Panc1 (cell line): ENCODE results near the gene SLC12A8. TPM values are rescaled to one million over a fixed set of nuclear protein-coding genes. Genes with fewer than 3 reads are reported as not detected.

ENCODE experiments used
- ATAC-seq: fragments of 200-7000 bp; cut with Tn5 transposase; 2 replicates; pipeline ENCODE4 v1.9.1; 2020; ENCODE audit warnings: mild to moderate bottlenecking, moderate library complexity
- BruUV-seq: library from RNA; stranded (reverse); fragments of 400-500 nt; replicated peaks from 2 replicates; lab custom pipeline; 2021; lab: Mats Ljungman, UMichigan
- CTCF ChIA-PET: fragments of 300-600 bp; sonication (Branson Sonifier 250); formaldehyde crosslinking; loops from one replicate; lab custom pipeline; 2022; ENCODE audit warnings: antibody characterized with exemption; lab: Charles Lee
- POLR2A ChIA-PET: fragments of 300-600 bp; sonication (Branson Sonifier 250); formaldehyde crosslinking; loops from one replicate; lab custom pipeline; 2022; ENCODE audit warnings: antibody characterized with exemption; lab: Charles Lee
- DNase-seq: peaks from one replicate; pipeline ENCODE4 v3.0.0-alpha.2; 2010; ENCODE audit warnings: low read depth, low spot score
- H3K27ac ChIP-seq: 2 replicates; pipeline ENCODE4 v1.5.1; 2011; ENCODE audit warnings: mild to moderate bottlenecking, low read length, inconsistent platforms
- H3K27me3 ChIP-seq: fragments of 200-500 bp; sonication (Bioruptor generic); 2 replicates; pipeline ENCODE4 v1.6.0; 2014; ENCODE audit warnings: low read length, inconsistent platforms; ENCODE audit not compliant: control insufficient read depth, insufficient read depth
- H3K36me3 ChIP-seq: fragments of 200-500 bp; sonication (Bioruptor generic); 2 replicates; pipeline ENCODE4 v1.5.1; 2014; ENCODE audit warnings: inconsistent platforms, mild to moderate bottlenecking, low read length, moderate library complexity; ENCODE audit not compliant: control insufficient read depth, insufficient read depth
- H3K4me1 ChIP-seq: 2 replicates; pipeline ENCODE4 v1.5.1; 2011; ENCODE audit warnings: inconsistent platforms, mild to moderate bottlenecking, low read length, moderate library complexity; ENCODE audit not compliant: control insufficient read depth, insufficient read depth
- H3K4me3 ChIP-seq, 2 experiments: 2 replicates each; pipeline ENCODE4 v1.5.1; 2011 to 2012; ENCODE audit warnings: low read depth in 2 of 2, low read length in 2 of 2, mild to moderate bottlenecking in 2 of 2, inconsistent platforms in 1 of 2, moderate library complexity in 1 of 2
- H3K9me3 ChIP-seq: fragments of 200-500 bp; sonication (Bioruptor generic); 2 replicates; pipeline ENCODE4 v1.5.1; 2014; ENCODE audit warnings: low read depth, mild to moderate bottlenecking, inconsistent platforms, low read length, moderate library complexity; ENCODE audit not compliant: control insufficient read depth, insufficient read depth
- POLR2AphosphoS5 ChIP-seq: IDR thresholded peaks from 2 replicates; pipeline ENCODE4 v1.6.1; 2012; ENCODE audit warnings: mild to moderate bottlenecking, low read depth, low read length, moderate library complexity
- SIN3A ChIP-seq: IDR thresholded peaks from 2 replicates; pipeline ENCODE4 v1.6.1; 2012; ENCODE audit warnings: low read depth, mild to moderate bottlenecking, low read length, moderate library complexity, borderline replicate concordance; ENCODE audit not compliant: insufficient read depth
- TCF7L2 ChIP-seq: IDR thresholded peaks from 2 replicates; pipeline ENCODE4 v1.6.1; 2011; ENCODE audit warnings: mild to moderate bottlenecking, low read depth, low read length, inconsistent platforms
- in situ Hi-C: cut with HindIII; loops from 2 replicates; pipeline ENCODE4 v1.10.0; 2016; ENCODE audit warnings: low sequenced_read_pairs, low pct_unique_long_range_greater_than_20kb
- intact Hi-C: fragments of 100-400 bp; cut with micrococcal nuclease; formaldehyde crosslinking; loops from one replicate; pipeline ENCODE4 v1.10.0; 2022; ENCODE audit not compliant: unreplicated experiment
- total RNA-seq: library from RNA; stranded (reverse); gene quantifications from one replicate; pipeline ENCODE4 v1.2.1, GENCODE V29; 2021; ENCODE audit not compliant: unreplicated experiment
- TF ChIP-seq, protein P1 (sequence below): fragments of 450-650 bp; IDR thresholded peaks from 2 replicates; pipeline ENCODE4 v1.5.1; 2017; ENCODE audit warnings: mild to moderate bottlenecking
- TF ChIP-seq, protein P2 (sequence below), 2 experiments: IDR thresholded peaks; 2 replicates each; pipeline ENCODE4 v1.6.1; 2011 to 2012; ENCODE audit warnings: low read depth in 2 of 2, control low read depth in 1 of 2, low read length in 1 of 2, mild to moderate bottlenecking in 1 of 2, moderate library complexity in 1 of 2; ENCODE audit not compliant: insufficient read depth in 1 of 2

SLC12A8 gene
- total RNA-seq, 1 experiment from 2014 or later = 7.0 TPM

DNA sequence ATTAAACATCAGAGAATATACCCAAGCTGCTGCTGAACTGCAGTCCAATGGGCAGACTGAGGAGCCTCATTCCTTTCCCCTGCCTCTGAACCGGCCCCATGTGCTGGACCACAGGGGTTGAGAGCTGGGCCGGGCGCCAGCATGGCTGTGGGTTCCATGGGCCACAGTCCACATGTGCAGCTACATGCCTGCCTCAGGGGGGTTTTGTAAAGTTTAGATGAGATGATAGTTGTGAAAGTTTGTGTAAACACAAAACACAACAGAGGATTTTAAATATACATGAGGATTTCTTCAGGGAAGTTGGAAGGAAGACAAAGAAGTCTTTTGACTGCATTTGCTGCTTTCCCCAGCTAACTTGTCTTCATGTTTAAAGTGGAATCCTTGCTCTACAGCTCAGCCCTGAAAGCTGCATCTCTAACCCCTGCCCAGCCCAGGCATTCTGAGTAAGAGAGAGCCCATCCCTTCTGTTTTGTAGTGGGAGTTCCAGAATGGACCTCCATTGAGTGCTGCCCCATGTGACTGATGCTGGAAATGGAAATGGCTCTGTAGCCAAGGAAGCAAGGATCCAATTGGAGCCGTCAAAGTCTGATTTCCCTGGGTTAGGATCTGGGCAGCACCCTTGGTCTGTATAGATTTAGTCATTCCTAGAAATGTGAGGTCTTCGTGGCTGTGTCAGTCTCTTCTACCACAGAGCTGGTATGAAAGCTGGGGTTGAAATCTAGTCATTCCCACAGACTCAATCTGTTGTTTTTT is 17.5 kb downstream of the SLC12A8 start:
- no peak for DNase-seq
- H3K36me3 ChIP-seq = no peaks in the 10 kb centered on the region
- POLR2A ChIA-PET = no interaction called here
- TF ChIP-seq, protein P1, sequence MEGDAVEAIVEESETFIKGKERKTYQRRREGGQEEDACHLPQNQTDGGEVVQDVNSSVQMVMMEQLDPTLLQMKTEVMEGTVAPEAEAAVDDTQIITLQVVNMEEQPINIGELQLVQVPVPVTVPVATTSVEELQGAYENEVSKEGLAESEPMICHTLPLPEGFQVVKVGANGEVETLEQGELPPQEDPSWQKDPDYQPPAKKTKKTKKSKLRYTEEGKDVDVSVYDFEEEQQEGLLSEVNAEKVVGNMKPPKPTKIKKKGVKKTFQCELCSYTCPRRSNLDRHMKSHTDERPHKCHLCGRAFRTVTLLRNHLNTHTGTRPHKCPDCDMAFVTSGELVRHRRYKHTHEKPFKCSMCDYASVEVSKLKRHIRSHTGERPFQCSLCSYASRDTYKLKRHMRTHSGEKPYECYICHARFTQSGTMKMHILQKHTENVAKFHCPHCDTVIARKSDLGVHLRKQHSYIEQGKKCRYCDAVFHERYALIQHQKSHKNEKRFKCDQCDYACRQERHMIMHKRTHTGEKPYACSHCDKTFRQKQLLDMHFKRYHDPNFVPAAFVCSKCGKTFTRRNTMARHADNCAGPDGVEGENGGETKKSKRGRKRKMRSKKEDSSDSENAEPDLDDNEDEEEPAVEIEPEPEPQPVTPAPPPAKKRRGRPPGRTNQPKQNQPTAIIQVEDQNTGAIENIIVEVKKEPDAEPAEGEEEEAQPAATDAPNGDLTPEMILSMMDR = no peak
- TF ChIP-seq POLR2AphosphoS5 (no peak), TCF7L2 (no peak), SIN3A (no peak)
- TF ChIP-seq, protein P2, sequence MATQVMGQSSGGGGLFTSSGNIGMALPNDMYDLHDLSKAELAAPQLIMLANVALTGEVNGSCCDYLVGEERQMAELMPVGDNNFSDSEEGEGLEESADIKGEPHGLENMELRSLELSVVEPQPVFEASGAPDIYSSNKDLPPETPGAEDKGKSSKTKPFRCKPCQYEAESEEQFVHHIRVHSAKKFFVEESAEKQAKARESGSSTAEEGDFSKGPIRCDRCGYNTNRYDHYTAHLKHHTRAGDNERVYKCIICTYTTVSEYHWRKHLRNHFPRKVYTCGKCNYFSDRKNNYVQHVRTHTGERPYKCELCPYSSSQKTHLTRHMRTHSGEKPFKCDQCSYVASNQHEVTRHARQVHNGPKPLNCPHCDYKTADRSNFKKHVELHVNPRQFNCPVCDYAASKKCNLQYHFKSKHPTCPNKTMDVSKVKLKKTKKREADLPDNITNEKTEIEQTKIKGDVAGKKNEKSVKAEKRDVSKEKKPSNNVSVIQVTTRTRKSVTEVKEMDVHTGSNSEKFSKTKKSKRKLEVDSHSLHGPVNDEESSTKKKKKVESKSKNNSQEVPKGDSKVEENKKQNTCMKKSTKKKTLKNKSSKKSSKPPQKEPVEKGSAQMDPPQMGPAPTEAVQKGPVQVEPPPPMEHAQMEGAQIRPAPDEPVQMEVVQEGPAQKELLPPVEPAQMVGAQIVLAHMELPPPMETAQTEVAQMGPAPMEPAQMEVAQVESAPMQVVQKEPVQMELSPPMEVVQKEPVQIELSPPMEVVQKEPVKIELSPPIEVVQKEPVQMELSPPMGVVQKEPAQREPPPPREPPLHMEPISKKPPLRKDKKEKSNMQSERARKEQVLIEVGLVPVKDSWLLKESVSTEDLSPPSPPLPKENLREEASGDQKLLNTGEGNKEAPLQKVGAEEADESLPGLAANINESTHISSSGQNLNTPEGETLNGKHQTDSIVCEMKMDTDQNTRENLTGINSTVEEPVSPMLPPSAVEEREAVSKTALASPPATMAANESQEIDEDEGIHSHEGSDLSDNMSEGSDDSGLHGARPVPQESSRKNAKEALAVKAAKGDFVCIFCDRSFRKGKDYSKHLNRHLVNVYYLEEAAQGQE (IDR thresholded peaks at IDR 0.05; ENCODE audit: insufficient read depth in 1 of 2, low read depth in 2 of 2, low read length in 1 of 2) = no peak
- CTCF ChIA-PET = no interaction called here
- no peak for ATAC-seq
- intact Hi-C loops = no loop called here
- H3K27ac ChIP-seq = no peak overlapping the region
- in situ Hi-C loops = no loop called here
- no peak overlapping the region for H3K4me3 ChIP-seq
- peaks cover 2% of the 10 kb centered on the region; the same call in 1 of the 2 replicates for H3K4me1 ChIP-seq
- H3K27me3 ChIP-seq = no peaks in the 10 kb centered on the region
- no TSS peak for BruUV-seq
- H3K9me3 ChIP-seq = no peaks in the 10 kb centered on the region

DNA sequence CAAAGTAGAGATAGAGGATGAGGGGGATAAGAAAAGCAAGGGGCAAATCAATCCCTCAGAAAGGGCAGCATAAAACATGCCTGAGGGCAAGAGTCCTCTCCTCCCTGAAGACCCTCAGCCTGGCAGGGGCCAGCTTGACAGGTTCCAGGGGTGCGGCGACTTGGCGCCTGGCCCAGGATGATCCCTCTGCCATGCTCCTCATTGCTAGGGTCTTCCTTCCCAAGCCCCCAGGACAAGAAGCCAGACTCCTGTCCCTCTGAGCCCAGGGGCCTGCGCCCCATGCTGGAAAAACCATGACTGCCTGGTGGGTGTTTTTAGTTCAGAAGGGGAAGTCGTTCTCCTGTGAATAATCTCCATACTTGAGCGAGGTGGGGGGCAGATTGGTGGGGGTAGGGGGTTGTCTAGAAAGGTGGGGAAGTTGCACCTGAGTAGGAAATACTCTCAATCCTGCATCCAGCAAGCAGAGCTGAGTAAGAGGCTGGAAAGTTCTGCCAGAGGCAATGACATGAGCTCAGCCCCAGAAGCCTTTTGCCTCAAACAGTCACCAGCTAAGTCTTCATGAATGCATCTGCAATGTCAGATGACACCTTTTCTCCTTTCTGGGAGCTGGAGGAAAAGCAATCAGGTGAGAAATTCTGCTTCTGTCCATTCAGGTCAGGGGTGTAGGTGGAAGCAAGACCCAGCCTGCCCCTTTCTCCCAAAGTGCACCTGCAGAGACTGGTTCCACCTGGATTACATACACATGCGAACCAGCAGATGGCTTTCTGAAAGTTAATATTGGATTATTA is 18.3 kb downstream of the SLC12A8 start:
- ChIA-PET POLR2A (no interaction called here), CTCF (no interaction called here)
- BruUV-seq = no TSS peak
- in situ Hi-C loops (no loop called here), intact Hi-C loops (no loop called here)
- ATAC-seq (no peak), DNase-seq (no peak)
- Histone ChIP-seq H3K36me3 (no peaks in the 10 kb centered on the region), H3K27me3 (no peaks in the 10 kb centered on the region), H3K4me3 (no peak overlapping the region), H3K9me3 (no peaks in the 10 kb centered on the region), H3K27ac (no peak overlapping the region), H3K4me1 (peaks cover 2% of the 10 kb centered on the region; the same call in 1 of the 2 replicates)
- TF ChIP-seq SIN3A = no peak
- no peak for TF ChIP-seq TCF7L2
- no peak for TF ChIP-seq POLR2AphosphoS5
- TF ChIP-seq, protein P1 = no peak
- TF ChIP-seq, protein P2 (IDR thresholded peaks at IDR 0.05; ENCODE audit: insufficient read depth in 1 of 2, low read depth in 2 of 2, low read length in 1 of 2) = no peak
